Measurements from ENCODE around the gene FANCE. TPM values are rescaled to one million over a fixed set of nuclear protein-coding genes. Genes with fewer than 3 reads are reported as not detected.
"Not testable (repeated sequence)": the region's sequence is repeated elsewhere in the genome, so short reads cannot be mapped to it uniquely, and the experiment has no call there.

Gene FANCE
- total RNA-seq, 1 donor from 2014 or later, result 9.4 TPM

GRCh38 chr6:35432702-35433101, 19.4 kb upstream of the FANCE start:
- DNase-seq, result not testable (repeated sequence)

- DNase-seq, result no peak
Observed at GRCh38 chr6:35435074-35435837, 16.9 kb upstream of the FANCE start.

GRCh38 chr6:35436071-35436857, 15.9 kb upstream of the FANCE start:
- no peak for DNase-seq

GRCh38 chr6:35438378-35439065, 13.6 kb upstream of the FANCE start:
- not testable (repeated sequence) for DNase-seq

- DNase-seq, result no peak
Observed at GRCh38 chr6:35439308-35439707, 12.8 kb upstream of the FANCE start.

GRCh38 chr6:35441205-35441604, 10.9 kb upstream of the FANCE start:
- DNase-seq, result no peak

- no peak for DNase-seq
Observed at GRCh38 chr6:35441642-35442041, 10.5 kb upstream of the FANCE start.

- no peak for DNase-seq
Observed at GRCh38 chr6:35442693-35443092, 9.4 kb upstream of the FANCE start.

GRCh38 chr6:35443341-35444030, 8.7 kb upstream of the FANCE start:
- DNase-seq, result no peak

GRCh38 chr6:35445691-35446090, 6.4 kb upstream of the FANCE start:
- DNase-seq, result no peak

GRCh38 chr6:35448191-35448590, 3.9 kb upstream of the FANCE start:
- DNase-seq, result no peak

GRCh38 chr6:35449287-35449881, 2.8 kb upstream of the FANCE start:
- peak; percentile 15 for DNase-seq

GRCh38 chr6:35451354-35452182, 570 bp upstream of the FANCE start:
- DNase-seq, result no peak

GRCh38 chr6:35453236-35453635, 1.1 kb downstream of the FANCE start:
- DNase-seq, result no peak

GRCh38 chr6:35454391-35455110, 2.4 kb downstream of the FANCE start:
- DNase-seq, result peak; percentile 45

- DNase-seq, result no peak
Observed at GRCh38 chr6:35457907-35458306, 5.8 kb downstream of the FANCE start.

- DNase-seq, result no peak
Observed at GRCh38 chr6:35461270-35461669, 9.1 kb downstream of the FANCE start.

GRCh38 chr6:35463292-35463691, 11.2 kb downstream of the FANCE start:
- DNase-seq, result no peak

GRCh38 chr6:35465646-35466045, 13.5 kb downstream of the FANCE start:
- no peak for DNase-seq
